Measurements from ENCODE around the gene CLCN5.

The CLCN5 gene

DNA sequence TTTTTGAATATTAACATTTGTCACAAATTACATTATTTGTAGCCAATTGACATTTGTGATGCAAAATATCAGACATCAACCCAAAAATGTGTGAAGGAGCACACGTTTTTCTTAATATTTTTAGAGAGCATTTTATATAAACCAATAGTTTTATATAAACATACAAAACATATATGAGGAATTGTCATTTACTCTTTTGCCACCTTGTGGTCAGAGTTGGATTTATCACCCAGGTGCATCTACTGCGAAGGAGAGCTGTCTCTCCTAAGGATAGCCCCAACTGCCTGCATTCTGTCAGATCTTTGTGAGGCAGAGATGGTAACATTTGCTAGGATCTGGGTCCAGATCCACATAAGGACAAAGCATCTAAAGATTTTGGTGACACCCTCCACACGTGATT lies 45.6 kb upstream of the CLCN5 start (continued):
- TF ChIP-seq, protein P1, sequence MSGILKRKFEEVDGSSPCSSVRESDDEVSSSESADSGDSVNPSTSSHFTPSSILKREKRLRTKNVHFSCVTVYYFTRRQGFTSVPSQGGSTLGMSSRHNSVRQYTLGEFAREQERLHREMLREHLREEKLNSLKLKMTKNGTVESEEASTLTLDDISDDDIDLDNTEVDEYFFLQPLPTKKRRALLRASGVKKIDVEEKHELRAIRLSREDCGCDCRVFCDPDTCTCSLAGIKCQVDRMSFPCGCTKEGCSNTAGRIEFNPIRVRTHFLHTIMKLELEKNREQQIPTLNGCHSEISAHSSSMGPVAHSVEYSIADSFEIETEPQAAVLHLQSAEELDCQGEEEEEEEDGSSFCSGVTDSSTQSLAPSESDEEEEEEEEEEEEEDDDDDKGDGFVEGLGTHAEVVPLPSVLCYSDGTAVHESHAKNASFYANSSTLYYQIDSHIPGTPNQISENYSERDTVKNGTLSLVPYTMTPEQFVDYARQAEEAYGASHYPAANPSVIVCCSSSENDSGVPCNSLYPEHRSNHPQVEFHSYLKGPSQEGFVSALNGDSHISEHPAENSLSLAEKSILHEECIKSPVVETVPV (CRISPR knock-in tag; IDR thresholded peaks at IDR 0.05): no peak
- TF ChIP-seq OSR1 (CRISPR knock-in tag; IDR thresholded peaks at IDR 0.05) (no peak), GLIS3 (CRISPR knock-in tag; IDR thresholded peaks at IDR 0.05) (no peak), ZFP3 (CRISPR knock-in tag; IDR thresholded peaks at IDR 0.05) (no peak)

DNA sequence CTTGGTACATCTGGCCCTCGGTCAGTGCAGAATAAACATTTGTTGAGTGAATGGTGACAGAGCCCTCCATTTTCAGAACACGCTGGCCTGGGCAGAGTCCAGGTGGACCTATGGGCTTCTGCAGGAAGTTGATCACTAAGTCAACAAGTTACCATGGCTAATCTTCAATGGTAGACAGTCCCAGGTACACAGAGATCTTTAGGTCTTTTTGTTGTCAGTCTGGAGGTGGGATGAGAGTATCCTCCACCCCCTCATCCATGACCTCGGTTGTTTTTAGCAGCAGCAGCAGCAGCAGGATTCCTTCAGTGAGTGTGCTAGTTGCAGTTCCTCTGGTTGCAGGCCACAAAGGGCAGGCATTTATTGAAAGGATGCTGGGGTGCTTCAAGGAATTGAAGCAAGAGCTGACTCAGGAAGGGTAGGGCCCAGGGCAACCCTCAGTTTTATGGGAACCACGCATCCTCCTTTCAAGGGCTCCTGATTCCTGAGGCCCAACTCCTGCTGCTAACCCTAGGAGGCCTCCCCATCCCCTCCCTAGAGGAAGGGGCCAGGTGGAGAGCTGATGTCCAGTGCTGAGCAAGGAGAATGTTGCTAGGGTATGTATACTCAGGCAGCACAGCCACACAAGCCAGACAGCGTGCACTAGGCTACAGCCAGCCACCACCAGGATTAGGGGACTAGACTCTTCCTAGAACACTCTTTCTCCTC lies 44.8 kb upstream of the CLCN5 start:
- no peak for TF ChIP-seq ZFP3 (CRISPR knock-in tag; IDR thresholded peaks at IDR 0.05)
- no peak for TF ChIP-seq OSR1 (CRISPR knock-in tag; IDR thresholded peaks at IDR 0.05)
- no peak for ATAC-seq

DNA sequence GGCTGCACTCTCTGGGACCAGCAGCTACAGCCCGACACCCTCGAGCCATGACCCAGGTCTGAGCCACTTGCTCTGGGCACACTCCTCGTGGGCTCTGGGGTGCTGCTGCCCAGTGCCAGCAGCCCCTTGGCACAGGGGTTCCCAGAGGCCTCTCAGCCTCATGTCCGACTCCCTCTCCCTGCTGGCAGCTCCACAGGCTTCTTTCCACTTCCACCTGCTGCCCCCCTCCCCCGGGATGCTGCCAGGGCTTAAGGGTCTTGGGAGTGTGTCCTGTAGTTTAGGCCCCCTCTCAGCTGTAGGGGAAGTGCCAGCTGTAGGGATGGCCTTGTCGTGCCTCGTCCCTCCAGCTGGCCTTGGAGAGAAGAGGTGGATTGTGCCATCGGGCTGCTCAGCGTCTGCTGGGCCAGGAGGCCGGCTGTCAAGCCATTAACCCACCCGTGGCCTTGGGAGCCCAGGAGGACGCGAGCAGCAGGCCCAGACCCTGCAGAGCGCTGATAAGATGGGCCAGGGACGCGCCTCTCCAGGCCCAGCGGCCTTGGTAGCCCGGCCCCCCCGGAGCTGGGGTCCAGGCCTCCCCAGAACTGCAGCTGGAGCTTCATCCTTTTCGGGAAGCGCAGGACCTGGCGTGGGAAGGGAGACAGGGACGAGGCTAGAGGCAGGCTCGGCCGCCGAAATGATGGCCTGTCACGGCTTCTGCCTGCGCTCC lies 44.1 kb upstream of the CLCN5 start:
- ATAC-seq: peak; percentile 10
- TF ChIP-seq PPARA (CRISPR knock-in tag; IDR thresholded peaks at IDR 0.05; ENCODE audit: borderline replicate concordance) (no peak), CSDC2 (CRISPR knock-in tag; IDR thresholded peaks at IDR 0.05) (no peak), TOX (CRISPR knock-in tag; IDR thresholded peaks at IDR 0.05; ENCODE audit: borderline replicate concordance) (no peak), ZC3H10 (CRISPR knock-in tag; IDR thresholded peaks at IDR 0.05) (no peak), ZFP3 (CRISPR knock-in tag; IDR thresholded peaks at IDR 0.05) (no peak), ZNF8 (CRISPR knock-in tag; IDR thresholded peaks at IDR 0.05) (no peak)
- TF ChIP-seq, protein P1 (CRISPR knock-in tag; IDR thresholded peaks at IDR 0.05): no peak
- TF ChIP-seq, protein P2, sequence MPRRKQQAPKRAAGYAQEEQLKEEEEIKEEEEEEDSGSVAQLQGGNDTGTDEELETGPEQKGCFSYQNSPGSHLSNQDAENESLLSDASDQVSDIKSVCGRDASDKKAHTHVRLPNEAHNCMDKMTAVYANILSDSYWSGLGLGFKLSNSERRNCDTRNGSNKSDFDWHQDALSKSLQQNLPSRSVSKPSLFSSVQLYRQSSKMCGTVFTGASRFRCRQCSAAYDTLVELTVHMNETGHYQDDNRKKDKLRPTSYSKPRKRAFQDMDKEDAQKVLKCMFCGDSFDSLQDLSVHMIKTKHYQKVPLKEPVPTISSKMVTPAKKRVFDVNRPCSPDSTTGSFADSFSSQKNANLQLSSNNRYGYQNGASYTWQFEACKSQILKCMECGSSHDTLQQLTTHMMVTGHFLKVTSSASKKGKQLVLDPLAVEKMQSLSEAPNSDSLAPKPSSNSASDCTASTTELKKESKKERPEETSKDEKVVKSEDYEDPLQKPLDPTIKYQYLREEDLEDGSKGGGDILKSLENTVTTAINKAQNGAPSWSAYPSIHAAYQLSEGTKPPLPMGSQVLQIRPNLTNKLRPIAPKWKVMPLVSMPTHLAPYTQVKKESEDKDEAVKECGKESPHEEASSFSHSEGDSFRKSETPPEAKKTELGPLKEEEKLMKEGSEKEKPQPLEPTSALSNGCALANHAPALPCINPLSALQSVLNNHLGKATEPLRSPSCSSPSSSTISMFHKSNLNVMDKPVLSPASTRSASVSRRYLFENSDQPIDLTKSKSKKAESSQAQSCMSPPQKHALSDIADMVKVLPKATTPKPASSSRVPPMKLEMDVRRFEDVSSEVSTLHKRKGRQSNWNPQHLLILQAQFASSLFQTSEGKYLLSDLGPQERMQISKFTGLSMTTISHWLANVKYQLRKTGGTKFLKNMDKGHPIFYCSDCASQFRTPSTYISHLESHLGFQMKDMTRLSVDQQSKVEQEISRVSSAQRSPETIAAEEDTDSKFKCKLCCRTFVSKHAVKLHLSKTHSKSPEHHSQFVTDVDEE (CRISPR knock-in tag; IDR thresholded peaks at IDR 0.05): no peak

DNA sequence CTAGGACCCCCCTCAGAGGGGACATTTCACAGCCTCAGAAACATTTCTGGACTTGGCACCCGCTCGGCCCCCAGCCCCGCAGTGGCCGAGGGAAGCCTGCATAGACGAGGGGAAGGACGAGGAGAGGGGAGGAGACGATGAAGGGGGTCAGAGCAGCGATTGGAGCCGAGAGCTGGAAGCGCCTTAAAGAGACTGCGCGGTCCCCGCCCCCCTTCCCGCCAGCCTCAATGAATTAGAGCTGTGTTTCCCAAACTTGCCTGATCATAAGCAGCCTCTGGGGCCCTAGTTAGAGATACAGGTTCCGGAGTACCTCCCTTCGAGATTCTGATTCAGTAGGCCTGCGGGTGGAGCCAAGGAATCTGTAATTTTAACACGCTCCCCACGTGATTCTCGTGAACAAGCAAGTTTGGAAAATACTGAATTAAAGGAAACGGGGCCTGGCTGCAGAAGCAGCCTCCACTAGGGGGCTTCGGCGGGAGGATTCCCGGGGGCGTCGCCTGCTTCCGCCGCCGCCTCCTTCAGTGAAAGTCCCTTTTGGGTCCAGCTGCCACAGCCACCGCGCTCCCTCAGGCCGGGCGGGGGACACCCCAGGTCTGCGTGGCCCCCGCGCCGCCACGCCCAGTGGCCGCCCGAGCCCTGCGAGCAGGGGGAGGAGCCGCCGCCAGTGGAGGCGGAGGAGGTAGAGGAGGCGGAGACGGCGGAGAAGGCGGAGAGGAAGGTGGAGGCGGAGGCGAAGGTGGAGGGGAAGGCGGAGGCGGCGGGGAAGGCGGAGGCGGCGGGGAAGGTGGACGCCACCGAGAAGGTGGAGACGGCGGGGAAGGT lies 43.4 kb upstream of the CLCN5 start, which contains the start of gene USP27X:
TSS of gene USP27X (plus strand) at position 651 of the 822 bp plus-strand sequence. CDS start 824 bp downstream, outside the sequence.
- TF ChIP-seq ZFP3 (CRISPR knock-in tag; IDR thresholded peaks at IDR 0.05) (no peak), ZNF70 (CRISPR knock-in tag; IDR thresholded peaks at IDR 0.05) (no peak), TCF4 (CRISPR knock-in tag; IDR thresholded peaks at IDR 0.05; ENCODE audit: borderline replicate concordance) (no peak), TOX (CRISPR knock-in tag; IDR thresholded peaks at IDR 0.05; ENCODE audit: borderline replicate concordance) (no peak), ZC3H10 (CRISPR knock-in tag; IDR thresholded peaks at IDR 0.05) (no peak), ARNTL (CRISPR knock-in tag; IDR thresholded peaks at IDR 0.05; ENCODE audit: borderline replicate concordance, low read depth) (no peak), ISL1 (CRISPR knock-in tag; IDR thresholded peaks at IDR 0.05) (no peak), ZNF565 (CRISPR knock-in tag; conservative IDR thresholded peaks at IDR 0.05; ENCODE audit: low read depth) (no peak), BACH2 (CRISPR knock-in tag; IDR thresholded peaks at IDR 0.05; ENCODE audit: borderline replicate concordance) (no peak), OSR1 (CRISPR knock-in tag; IDR thresholded peaks at IDR 0.05) (no peak)
- TF ChIP-seq, protein P3, sequence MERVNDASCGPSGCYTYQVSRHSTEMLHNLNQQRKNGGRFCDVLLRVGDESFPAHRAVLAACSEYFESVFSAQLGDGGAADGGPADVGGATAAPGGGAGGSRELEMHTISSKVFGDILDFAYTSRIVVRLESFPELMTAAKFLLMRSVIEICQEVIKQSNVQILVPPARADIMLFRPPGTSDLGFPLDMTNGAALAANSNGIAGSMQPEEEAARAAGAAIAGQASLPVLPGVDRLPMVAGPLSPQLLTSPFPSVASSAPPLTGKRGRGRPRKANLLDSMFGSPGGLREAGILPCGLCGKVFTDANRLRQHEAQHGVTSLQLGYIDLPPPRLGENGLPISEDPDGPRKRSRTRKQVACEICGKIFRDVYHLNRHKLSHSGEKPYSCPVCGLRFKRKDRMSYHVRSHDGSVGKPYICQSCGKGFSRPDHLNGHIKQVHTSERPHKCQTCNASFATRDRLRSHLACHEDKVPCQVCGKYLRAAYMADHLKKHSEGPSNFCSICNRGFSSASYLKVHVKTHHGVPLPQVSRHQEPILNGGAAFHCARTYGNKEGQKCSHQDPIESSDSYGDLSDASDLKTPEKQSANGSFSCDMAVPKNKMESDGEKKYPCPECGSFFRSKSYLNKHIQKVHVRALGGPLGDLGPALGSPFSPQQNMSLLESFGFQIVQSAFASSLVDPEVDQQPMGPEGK (CRISPR knock-in tag; IDR thresholded peaks at IDR 0.05; ENCODE audit: borderline replicate concordance): no peak
- TF ChIP-seq, protein P2 (CRISPR knock-in tag; IDR thresholded peaks at IDR 0.05): no peak
- TF ChIP-seq, protein P4, sequence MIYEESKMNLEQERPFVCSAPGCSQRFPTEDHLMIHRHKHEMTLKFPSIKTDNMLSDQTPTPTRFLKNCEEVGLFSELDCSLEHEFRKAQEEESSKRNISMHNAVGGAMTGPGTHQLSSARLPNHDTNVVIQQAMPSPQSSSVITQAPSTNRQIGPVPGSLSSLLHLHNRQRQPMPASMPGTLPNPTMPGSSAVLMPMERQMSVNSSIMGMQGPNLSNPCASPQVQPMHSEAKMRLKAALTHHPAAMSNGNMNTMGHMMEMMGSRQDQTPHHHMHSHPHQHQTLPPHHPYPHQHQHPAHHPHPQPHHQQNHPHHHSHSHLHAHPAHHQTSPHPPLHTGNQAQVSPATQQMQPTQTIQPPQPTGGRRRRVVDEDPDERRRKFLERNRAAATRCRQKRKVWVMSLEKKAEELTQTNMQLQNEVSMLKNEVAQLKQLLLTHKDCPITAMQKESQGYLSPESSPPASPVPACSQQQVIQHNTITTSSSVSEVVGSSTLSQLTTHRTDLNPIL (CRISPR knock-in tag; IDR thresholded peaks at IDR 0.05; ENCODE audit: low read depth): no peak
- TF ChIP-seq, protein P1 (CRISPR knock-in tag; IDR thresholded peaks at IDR 0.05): no peak
- peak; percentile 88 for ATAC-seq

Data from SK-N-SH treated with all-trans-retinoic acid at 6 μM for 48 hours (cell line).